Stimulated activated CD4-positive, alpha-beta T cell treated with anti-CD3 and anti-CD28 coated beads, Interleukin-15, amount 100 ng/mL, for 1 hour (primary cell): Measurements from ENCODE around the gene IL17RC.
"Not testable (repeated sequence)": the region's sequence is repeated elsewhere in the genome, so short reads cannot be mapped to it uniquely, and the experiment has no call there.

ENCODE experiments used
- DNase-seq, 2 donors: peaks; one replicate each; pipeline ENCODE4 v3.0.0-alpha.2; 2020; ENCODE audit warnings: low read depth in 1 of 2, low spot score in 1 of 2

Gene IL17RC, protein sequence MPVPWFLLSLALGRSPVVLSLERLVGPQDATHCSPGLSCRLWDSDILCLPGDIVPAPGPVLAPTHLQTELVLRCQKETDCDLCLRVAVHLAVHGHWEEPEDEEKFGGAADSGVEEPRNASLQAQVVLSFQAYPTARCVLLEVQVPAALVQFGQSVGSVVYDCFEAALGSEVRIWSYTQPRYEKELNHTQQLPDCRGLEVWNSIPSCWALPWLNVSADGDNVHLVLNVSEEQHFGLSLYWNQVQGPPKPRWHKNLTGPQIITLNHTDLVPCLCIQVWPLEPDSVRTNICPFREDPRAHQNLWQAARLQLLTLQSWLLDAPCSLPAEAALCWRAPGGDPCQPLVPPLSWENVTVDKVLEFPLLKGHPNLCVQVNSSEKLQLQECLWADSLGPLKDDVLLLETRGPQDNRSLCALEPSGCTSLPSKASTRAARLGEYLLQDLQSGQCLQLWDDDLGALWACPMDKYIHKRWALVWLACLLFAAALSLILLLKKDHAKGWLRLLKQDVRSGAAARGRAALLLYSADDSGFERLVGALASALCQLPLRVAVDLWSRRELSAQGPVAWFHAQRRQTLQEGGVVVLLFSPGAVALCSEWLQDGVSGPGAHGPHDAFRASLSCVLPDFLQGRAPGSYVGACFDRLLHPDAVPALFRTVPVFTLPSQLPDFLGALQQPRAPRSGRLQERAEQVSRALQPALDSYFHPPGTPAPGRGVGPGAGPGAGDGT

DNA sequence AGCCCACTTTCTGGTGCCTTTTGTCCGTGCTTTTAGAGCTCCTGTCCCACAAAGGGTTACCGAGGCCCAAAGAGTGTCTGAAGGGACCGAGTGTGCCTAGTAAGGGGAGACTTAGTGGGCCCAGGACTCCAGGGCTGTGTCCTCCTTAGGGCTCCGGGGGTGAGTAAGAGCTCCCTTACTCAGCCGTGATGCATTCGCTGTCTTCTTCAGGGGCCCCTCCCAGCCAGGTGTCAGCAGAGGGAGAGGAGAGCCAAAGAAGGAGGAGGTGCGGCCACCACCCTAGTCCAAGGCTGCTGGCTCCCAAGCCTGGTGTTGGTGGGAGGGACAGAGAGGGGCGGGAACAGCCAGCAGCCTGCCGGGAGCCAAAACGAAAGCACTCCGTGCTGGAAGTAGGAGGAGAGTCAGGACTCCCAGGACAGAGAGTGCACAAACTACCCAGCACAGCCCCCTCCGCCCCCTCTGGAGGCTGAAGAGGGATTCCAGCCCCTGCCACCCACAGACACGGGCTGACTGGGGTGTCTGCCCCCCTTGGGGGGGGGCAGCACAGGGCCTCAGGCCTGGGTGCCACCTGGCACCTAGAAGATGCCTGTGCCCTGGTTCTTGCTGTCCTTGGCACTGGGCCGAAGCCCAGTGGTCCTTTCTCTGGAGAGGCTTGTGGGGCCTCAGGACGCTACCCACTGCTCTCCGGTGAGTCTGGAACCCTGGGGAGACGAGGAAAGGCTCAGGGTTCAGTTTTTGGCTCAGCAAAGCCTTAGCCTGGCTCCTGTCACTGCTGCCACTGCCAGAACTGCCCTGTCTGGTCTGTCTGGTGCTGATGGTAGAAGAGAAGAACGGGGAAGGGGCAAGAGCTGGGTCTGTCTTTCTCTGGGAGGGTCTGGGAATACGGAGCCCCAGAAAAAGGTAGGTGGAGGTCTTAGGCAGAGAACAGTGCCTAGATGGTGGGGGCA lies at the start of gene IL17RC:
Gene IL17RC (plus strand): TSS at position 365 of the 947 bp plus-strand sequence. CDS start 218 bp downstream, at position 583.
- DNase-seq, result no peak

DNA sequence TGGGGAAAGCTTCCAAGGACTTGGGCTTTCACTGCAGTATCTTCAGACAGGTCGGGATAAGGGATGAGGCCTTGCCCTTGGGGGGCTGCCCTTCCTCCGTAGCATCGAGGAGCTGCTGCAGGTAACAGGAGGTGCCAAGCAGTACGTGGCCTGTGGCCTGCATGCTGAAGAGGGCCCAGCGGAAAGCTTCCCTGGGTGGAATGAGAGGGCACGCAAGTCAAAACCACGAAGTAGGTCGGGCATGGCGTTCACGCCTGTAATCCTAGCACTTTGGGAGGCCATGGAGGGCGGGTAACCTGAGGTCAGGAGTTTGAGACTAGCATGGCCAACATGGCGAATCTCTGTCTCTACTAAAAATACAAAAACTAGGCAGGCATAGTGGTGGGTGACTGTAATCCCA lies 49.8 kb upstream of the IL17RC start:
- no peak for DNase-seq

- DNase-seq, result no peak
These were observed 46.9 kb upstream of the IL17RC start for GRCh38 chr3:9869955-9870354.

- no peak for DNase-seq
These were observed 45.9 kb upstream of the IL17RC start for GRCh38 chr3:9870978-9871377.

DNA sequence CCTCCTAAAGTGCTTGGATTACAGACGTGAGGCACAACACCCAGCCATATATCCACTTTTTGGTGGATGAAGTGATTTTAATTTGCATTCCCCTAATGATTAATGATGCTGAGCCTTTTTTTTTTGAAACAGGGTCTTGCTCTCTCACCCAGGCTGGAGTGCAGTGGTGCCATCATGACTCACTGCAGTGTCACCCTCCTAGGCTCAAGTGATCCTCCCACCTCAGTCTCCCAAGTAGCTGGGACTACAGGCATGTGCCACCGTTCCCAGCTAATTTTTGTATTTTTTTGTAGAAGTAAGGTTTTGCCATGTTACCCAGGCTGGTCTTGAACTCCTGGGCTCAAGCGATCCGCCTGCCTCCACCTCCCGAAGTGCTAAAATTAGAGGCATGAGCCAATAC lies 44.8 kb upstream of the IL17RC start:
- not testable (repeated sequence) for DNase-seq

DNA sequence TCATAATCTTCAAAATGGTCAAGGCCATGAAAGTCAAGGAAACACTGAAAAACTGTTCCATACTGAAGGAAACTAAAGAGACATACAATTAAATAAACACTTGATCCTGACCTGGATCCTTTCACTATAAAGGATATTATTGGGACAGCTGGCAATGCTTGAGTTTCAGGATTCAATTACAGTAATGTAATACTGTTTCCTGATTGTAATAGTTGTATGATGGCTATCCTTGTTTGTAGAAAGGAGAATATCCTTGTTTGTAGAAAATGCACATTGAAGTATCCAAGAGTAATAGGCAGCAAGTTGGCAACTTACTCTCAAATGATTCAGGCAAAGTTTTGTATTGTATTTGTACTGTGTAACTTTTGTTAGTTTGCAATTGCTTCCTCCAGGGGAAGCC lies 41.5 kb upstream of the IL17RC start:
- no peak for DNase-seq

DNA sequence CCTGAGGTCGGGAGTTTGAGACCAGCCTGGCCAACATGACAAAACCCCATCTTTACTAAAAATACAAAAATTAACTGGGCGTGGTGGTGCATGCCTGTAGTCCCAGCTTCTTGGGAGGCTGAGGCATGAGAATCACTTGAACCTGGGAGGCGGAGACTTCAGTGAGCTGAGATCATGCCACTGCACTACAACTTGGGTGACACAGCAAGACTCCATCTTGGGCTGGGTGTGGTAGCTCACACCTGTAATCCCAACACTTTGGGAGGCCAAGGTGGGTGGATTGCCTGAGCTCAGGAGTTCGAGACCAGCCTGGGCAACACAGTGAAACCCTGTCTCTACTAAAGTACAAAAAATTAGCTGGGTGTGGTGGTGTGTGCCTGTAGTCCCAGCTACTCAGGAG lies 40.6 kb upstream of the IL17RC start:
- not testable (repeated sequence) for DNase-seq

DNA sequence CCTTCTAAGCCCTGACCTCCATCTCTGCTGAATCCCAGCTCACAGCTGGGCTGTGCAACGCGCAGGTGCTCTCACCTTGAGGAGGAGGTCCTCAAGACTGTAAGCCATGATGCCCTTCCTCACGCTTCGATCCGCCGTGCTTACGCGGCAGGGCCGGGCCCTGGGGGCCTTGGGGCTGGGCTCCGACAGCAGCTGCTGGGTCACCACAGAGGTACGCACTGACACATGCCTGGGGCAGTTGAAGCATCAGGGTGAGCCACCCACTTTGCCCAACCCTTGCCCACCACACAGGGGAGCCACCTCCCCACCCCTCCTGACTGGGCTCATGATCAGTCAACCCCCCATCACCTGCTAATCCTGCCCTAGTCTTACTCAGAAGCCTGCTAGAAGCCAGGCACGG lies 39.9 kb upstream of the IL17RC start:
- no peak for DNase-seq

- no peak for DNase-seq
These were observed 38.2 kb upstream of the IL17RC start for GRCh38 chr3:9878700-9879099.

DNA sequence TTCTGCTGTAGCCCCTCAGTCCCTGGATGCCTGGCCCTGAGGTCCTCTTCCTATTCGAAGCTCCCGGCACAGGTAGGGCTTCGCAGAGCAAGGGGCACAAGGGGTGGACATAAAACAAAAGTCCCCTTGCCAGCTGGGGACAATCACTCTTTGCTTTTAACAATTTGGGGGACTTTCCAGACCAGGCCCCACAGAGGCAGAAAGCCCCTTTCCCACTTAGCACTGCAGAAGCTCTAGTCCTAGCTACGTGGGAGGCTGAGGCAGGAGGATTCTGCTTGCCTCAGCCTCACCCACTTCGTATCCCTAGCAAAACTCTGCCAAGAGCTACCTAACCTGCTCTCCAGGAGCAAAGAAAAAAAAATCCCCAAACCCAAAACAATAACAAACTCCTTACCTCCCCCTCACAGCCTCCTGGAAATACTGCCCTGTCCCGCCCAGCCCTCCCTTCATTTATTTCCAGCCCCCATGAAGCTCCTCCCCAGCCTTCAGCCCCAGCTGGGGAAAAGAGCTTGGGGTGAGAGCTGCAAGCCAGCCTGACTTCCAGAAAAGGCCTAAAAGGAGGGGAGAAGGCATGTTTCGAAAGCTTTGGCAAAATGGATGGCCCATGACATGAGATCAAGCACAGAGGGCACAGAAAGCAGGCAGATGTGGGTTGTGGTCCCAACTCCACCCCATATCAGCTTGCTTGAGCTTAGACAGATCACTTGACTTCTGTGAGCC lies 36.9 kb upstream of the IL17RC start, which contains the start of gene CIDEC:
Gene CIDEC (minus strand): TSS at position 424 of the 720 bp plus-strand sequence. CDS start 1,767 bp downstream, outside the sequence.
- DNase-seq, result no peak

- DNase-seq, result no peak
These were observed 35.5 kb upstream of the IL17RC start for GRCh38 chr3:9881441-9881840.

DNA sequence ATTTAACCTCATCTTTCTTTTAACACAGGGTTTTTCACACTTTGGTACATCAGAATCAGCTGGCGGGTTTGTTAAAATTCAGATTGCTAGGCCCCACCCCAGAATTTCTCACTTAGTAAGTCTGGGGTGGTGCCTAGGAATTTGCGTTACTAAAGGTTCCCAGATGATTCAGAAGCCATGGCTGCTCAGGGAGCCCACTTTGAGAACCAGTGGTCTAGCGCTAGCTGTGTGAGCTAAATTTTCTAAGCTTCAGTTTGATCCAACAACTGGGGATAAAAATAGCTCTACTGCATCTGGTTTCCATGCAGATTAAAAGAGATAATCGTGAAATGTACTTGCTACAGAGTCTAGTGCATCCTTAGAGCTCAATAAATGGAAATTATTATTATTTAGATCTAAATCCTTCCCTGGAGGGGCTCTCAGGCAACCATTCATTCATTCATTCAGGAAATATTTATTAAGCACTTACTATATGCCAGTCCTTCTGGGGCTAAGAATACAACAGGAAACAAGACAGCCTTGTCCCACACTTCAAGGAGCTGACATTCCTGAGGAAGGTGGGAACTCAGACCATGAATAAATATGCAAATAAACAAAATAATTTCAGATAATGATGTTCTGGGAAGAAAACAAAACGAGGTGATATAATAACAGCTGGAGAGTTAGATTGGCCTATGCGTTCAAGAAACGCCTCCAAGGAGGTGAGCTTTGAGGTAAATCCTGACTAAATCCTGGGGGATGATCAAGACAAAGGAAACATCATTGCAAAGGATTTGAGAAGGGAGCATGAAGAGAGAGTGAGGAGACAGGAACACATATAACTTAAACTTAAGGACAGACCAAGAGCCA lies 33.0 kb upstream of the IL17RC start:
- no peak for DNase-seq

DNA sequence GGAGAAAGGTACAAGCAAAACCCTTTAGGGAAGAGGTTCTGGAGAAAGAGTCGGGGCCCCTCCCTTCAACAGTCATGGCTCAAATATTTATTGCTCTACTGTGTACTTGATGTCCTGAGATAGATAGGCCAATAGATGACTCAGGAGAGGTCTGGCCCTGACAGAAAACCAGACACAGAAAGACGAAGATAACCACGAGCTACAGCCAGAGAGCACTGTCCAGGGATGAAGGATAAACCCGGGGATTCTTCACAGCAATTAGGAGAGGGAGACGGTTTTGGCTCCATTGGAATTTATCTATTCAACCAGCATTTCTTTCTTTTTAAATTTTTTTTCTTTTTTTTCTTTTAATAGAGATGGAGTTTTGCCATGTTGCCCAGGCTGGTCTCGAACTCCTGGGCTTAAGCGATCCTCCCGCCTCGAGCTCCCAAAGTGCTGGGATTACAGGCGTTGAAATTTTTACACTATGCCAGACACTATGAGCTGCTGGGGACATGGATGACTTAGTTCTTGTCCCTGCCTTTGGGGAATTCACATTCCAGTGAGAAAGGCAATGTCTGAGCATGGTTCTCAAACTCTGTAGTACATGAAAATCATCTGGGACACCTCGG lies 32.2 kb upstream of the IL17RC start:
- DNase-seq, result no peak

GRCh38 chr3:9886328-9886727 lies 30.6 kb upstream of the IL17RC start:
- DNase-seq, result no peak

GRCh38 chr3:9887480-9887879 lies 29.4 kb upstream of the IL17RC start:
- no peak for DNase-seq

- DNase-seq, result no peak
These were observed 28.4 kb upstream of the IL17RC start for GRCh38 chr3:9888540-9888939.

DNA sequence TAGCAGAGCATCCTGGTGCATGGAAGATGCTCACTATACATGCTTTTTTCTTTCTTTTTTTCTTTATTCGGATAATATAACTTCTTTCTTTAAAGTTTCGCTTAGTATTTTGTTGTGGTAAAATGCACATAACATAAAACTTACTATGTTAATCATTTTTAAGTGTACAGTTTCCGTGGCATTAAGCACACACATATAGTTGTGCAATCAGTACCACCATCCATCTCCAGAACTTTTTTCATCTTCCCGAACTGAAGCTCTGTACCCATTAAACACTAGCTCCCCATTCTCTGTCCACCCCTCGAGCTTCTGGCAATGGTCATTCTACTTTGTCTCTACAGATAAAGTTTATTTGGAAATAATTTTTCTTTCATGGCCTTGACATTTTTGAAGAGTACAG lies 27.5 kb upstream of the IL17RC start:
- no peak for DNase-seq

- DNase-seq, result peak; percentile 83 to 90
These were observed 26.4 kb upstream of the IL17RC start, which contains the start of gene JAGN1 for GRCh38 chr3:9890249-9891071. Gene JAGN1 (plus strand): TSS chr3:9890610. CDS start chr3:9890723, 113 bp downstream.
